Mesodermal cell (in vitro differentiated cells): Measurements from ENCODE around the gene SLC6A14.

Experiments
- H3K27ac ChIP-seq: 2 replicates; pipeline ENCODE4 v1.7.0; 2013; ENCODE audit warnings: mild to moderate bottlenecking, low read depth, low read length, moderate library complexity; ENCODE audit not compliant: severe bottlenecking
- H3K36me3 ChIP-seq: 2 replicates; pipeline ENCODE4 v1.7.1; 2013; ENCODE audit warnings: mild to moderate bottlenecking, low read length, moderate library complexity; ENCODE audit not compliant: control insufficient read depth, insufficient read depth
- H3K4me1 ChIP-seq: one replicate; pipeline ENCODE4 v1.7.1; 2013; ENCODE audit warnings: mild to moderate bottlenecking, low read length; ENCODE audit not compliant: insufficient read depth, control insufficient read depth, poor library complexity, severe bottlenecking
- H3K4me3 ChIP-seq: 2 replicates; pipeline ENCODE4 v1.7.0; 2013; ENCODE audit warnings: low read length, control low read depth, mild to moderate bottlenecking; ENCODE audit not compliant: insufficient read depth, poor library complexity, severe bottlenecking; ENCODE audit errors: extremely low read depth
- H3K9me3 ChIP-seq: 2 replicates; pipeline ENCODE4 v1.7.1; 2013; ENCODE audit warnings: mild to moderate bottlenecking, low read length, moderate library complexity; ENCODE audit not compliant: control insufficient read depth
- WGBS, 2 experiments: methylation state at CpG; one replicate each; pipeline ENCODE4 v1.1.5; 2013; ENCODE audit warnings: missing lambda C conversion rate in 2 of 2; ENCODE audit not compliant: insufficient coverage in 2 of 2; 5-methylcytosine and 5-hydroxymethylcytosine counted together

The SLC6A14 gene

GRCh38 chrX:116480059-116480458, 43.7 kb downstream of the SLC6A14 start:
- H3K27ac ChIP-seq: no peak overlapping the region
- H3K4me3 ChIP-seq: no peak overlapping the region
- no peaks in the 10 kb centered on the region for H3K36me3 ChIP-seq
- no peaks in the 10 kb centered on the region for H3K9me3 ChIP-seq
- WGBS, 2 experiments: no CpG with 5 or more reads among the region's 2 CpGs
- no peaks in the 10 kb centered on the region for H3K4me1 ChIP-seq

- H3K4me3 ChIP-seq: no peak overlapping the region
- H3K9me3 ChIP-seq: no peaks in the 10 kb centered on the region
- H3K4me1 ChIP-seq: no peaks in the 10 kb centered on the region
- H3K36me3 ChIP-seq: no peaks in the 10 kb centered on the region
- no peak overlapping the region for H3K27ac ChIP-seq
Observed at GRCh38 chrX:116490104-116490503, 53.7 kb downstream of the SLC6A14 start.

- no CpG with 5 or more reads among the region's 2 CpGs for WGBS, 2 experiments
- no peak overlapping the region for H3K27ac ChIP-seq
- H3K36me3 ChIP-seq: no peaks in the 10 kb centered on the region
- H3K4me3 ChIP-seq: no peak overlapping the region
- H3K9me3 ChIP-seq: no peaks in the 10 kb centered on the region
- H3K4me1 ChIP-seq: no peaks in the 10 kb centered on the region
Observed at GRCh38 chrX:116493271-116493670, 56.9 kb downstream of the SLC6A14 start.

GRCh38 chrX:116499780-116500179, 63.4 kb downstream of the SLC6A14 start:
- H3K4me3 ChIP-seq: no peak overlapping the region
- no peaks in the 10 kb centered on the region for H3K9me3 ChIP-seq
- H3K36me3 ChIP-seq: no peaks in the 10 kb centered on the region

More at GRCh38 chrX:116499780-116500179, 63.4 kb downstream of the SLC6A14 start:
- no peak overlapping the region for H3K27ac ChIP-seq
- H3K4me1 ChIP-seq: no peaks in the 10 kb centered on the region
